Neutrophil (primary cell): ENCODE results near the gene PRPF8.

Experiments
- H3K27ac ChIP-seq: fragments of 200-600 bp; sonication (generic); 2 replicates; pipeline ENCODE4 v1.5.1; 2016; ENCODE audit warnings: mild to moderate bottlenecking, moderate library complexity
- H3K27me3 ChIP-seq: fragments of 200-600 bp; sonication (generic); 2 replicates; pipeline ENCODE4 v1.6.0; 2016; ENCODE audit warnings: mild to moderate bottlenecking
- H3K36me3 ChIP-seq: fragments of 200-600 bp; sonication (generic); 2 replicates; pipeline ENCODE4 v1.5.1; 2017
- H3K4me1 ChIP-seq, 2 experiments: fragments of 200-600 bp in 1 of 2; sonication (generic) in 1 of 2; 1 replicate in 1 of 2; 2 replicates in 1 of 2; pipeline versions ENCODE4 v1.5.1 to v1.6.1; 2013 to 2016; ENCODE audit warnings: low read depth in 1 of 2, low read length in 1 of 2, mild to moderate bottlenecking in 1 of 2, moderate library complexity in 1 of 2; ENCODE audit not compliant: control insufficient read depth in 1 of 2, insufficient read depth in 1 of 2
- H3K4me3 ChIP-seq, 2 experiments: fragments of 200-600 bp in 1 of 2; sonication (generic) in 1 of 2; 1 replicate in 1 of 2; 2 replicates in 1 of 2; pipeline ENCODE4 v1.5.1; 2013 to 2016; ENCODE audit warnings: low read depth in 1 of 2, low read length in 1 of 2, mild to moderate bottlenecking in 1 of 2, moderate library complexity in 1 of 2
- H3K9me3 ChIP-seq: fragments of 200-600 bp; sonication (generic); 2 replicates; pipeline ENCODE4 v1.5.1; 2016
- TF ChIP-seq, protein P1 (sequence below): fragments of 200-600 bp; sonication (generic); IDR thresholded peaks from 2 replicates; pipeline ENCODE4 v1.5.1; 2016; ENCODE audit warnings: antibody characterized with exemption

The PRPF8 gene

DNA sequence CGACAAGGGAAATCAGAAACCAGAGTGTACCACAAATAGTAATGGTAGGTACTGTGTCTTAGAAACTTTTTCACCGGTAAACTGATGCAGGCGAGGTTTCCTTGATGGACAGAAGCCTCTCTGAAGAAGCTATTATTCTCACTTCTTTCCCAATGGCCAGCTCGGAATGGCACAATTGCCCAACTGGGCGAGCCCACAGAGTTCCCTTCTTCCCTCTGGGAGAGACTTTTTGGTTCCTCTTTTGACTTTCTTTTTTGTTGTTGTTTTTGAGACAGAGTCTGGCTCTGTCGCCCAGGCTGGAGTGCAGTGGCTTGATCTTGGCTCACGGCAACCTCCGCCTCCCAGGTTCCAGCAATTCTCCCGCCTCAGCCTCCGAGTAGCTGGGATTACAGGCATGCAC, 73.0 kb downstream of the PRPF8 start:
- TF ChIP-seq, protein P1, sequence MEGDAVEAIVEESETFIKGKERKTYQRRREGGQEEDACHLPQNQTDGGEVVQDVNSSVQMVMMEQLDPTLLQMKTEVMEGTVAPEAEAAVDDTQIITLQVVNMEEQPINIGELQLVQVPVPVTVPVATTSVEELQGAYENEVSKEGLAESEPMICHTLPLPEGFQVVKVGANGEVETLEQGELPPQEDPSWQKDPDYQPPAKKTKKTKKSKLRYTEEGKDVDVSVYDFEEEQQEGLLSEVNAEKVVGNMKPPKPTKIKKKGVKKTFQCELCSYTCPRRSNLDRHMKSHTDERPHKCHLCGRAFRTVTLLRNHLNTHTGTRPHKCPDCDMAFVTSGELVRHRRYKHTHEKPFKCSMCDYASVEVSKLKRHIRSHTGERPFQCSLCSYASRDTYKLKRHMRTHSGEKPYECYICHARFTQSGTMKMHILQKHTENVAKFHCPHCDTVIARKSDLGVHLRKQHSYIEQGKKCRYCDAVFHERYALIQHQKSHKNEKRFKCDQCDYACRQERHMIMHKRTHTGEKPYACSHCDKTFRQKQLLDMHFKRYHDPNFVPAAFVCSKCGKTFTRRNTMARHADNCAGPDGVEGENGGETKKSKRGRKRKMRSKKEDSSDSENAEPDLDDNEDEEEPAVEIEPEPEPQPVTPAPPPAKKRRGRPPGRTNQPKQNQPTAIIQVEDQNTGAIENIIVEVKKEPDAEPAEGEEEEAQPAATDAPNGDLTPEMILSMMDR, result no peak
- peak overlapping the region in 1 of 2 experiments; percentile 28 for H3K4me3 ChIP-seq
- peaks cover 83% of the 10 kb centered on the region for H3K36me3 ChIP-seq
- H3K27ac ChIP-seq, result peak overlapping the region; percentile 84
- H3K4me1 ChIP-seq, result peaks cover 28 to 36% of the 10 kb centered on the region in 2 experiments
- no peaks in the 10 kb centered on the region for H3K27me3 ChIP-seq
- no peaks in the 10 kb centered on the region for H3K9me3 ChIP-seq

DNA sequence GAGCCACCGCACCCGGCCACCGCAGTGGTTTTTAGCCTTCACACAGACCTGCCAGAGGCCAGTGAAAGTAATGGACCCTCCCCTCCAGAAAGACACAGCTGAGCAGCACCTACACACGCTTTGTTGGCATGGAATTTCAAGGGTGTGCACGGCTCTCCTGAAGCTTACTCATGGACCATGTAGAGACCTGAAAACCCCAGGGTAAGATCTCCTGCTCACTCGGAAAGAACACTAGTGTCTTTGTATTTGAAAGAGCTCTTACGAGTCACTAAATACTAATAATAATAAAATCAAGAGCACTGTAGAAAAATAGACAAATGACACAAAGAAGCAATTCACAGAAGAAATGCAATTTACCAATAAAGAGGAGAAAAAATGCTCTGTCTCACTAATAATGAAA, 76.0 kb downstream of the PRPF8 start:
- Histone ChIP-seq H3K36me3 (peaks cover 83% of the 10 kb centered on the region), H3K27me3 (peaks cover 24% of the 10 kb centered on the region), H3K4me3 (no peak overlapping the region), H3K4me1 (peaks cover 31 to 41% of the 10 kb centered on the region in 2 experiments), H3K9me3 (no peaks in the 10 kb centered on the region), H3K27ac (peak overlapping the region; percentile 82)
- TF ChIP-seq, protein P1, result no peak

DNA sequence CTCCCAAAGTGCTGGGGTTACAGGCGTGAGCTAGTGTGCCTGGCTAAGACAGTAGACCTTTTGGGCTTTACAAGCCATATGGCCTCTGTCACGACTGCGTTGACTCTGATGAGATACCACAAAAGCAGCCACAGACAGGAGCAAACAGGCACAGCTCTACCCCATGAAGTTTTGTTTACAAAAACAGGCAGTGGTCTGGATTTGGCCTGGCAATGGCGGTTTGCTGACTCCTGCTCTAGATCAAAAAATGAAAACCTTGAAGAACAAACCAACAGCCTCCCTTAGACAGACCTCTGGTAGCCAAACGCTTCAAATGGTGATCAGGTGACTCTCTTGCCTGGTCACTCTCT, 76.7 kb downstream of the PRPF8 start:
- peaks cover 24% of the 10 kb centered on the region for H3K27me3 ChIP-seq
- peaks cover 82% of the 10 kb centered on the region for H3K36me3 ChIP-seq
- H3K4me1 ChIP-seq, result peaks cover 31 to 41% of the 10 kb centered on the region in 2 experiments

DNA sequence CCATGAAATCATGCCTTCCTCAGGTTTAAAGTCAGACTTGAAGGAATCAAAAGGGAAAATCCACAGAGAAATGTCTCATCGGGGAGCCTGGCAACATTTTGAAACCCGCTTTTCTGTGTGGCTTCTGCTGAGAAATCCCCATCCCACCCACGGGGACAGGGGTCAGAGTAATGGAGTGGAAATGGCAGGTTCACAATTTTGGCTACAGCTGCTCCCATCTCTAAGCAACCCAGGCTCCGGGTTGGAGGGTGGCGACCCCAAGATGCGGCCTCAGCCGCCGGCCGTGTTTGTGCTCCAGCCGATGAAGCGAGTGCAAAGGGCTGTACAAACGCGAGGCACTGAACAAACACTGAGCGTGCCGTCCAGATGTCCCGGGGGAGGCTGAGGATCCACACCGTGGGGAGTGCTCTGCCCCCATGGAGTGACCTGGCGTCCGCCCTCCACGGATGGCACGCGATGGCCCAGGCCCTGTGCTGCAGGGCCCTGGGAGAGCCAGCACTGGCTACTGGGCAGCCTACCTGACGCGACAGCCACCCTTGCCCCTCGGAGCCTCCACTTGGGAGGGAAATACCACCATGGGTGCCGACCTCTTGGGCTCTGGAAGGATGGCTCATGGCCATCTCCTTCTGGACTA, 78.2 kb downstream of the PRPF8 start:
- H3K9me3 ChIP-seq, result peaks cover 10% of the 10 kb centered on the region
- TF ChIP-seq, protein P1, result no peak

More for the DNA sequence above, 76.7 kb downstream of the PRPF8 start:
- TF ChIP-seq, protein P1, result no peak
- Histone ChIP-seq H3K9me3 (no peaks in the 10 kb centered on the region), H3K4me3 (no peak overlapping the region), H3K27ac (peak overlapping the region; percentile 82)

DNA sequence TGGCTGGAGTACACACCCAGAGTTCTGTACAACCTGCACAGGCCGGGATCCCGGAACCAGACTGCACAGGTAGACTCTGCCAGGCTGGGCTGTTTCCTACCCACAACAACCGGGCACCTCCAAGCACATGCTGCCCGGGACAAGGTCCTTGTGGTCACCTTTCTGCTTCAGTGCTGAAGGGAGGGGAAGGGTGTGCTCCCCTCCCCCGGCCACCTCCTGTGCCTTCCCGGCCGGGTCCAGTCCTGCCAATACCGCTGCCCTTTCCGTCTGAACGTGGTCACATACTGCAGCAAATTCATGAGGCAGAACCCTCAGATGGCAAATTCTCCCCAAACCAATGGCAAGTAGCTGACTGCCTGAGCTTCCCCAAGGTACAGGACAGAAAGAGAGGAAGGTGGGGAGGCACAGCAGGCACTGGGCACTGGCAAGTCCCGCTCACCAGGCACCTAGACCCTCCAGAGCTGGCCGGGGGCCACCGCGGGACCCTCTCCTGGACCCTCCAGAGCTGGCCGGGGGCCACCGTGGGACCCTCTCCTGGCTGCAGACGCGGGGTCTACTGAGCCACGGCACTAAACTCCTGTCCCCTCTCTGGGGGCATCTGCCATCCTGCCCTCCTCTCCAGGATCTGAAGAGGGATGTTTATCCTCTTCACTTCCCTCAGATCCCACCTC, 78.9 kb downstream of the PRPF8 start:
- no peak overlapping the region for H3K27ac ChIP-seq
- H3K36me3 ChIP-seq, result peaks cover 74% of the 10 kb centered on the region
- TF ChIP-seq, protein P1, result no peak

More for the DNA sequence above, 78.2 kb downstream of the PRPF8 start:
- Histone ChIP-seq H3K4me3 (peak overlapping the region in 1 of 2 experiments; percentile 12), H3K36me3 (peaks cover 79% of the 10 kb centered on the region), H3K27ac (peak overlapping the region; percentile 82), H3K27me3 (peaks cover 24% of the 10 kb centered on the region), H3K4me1 (peaks cover 21 to 31% of the 10 kb centered on the region in 2 experiments)

More for the DNA sequence above, 78.9 kb downstream of the PRPF8 start:
- H3K9me3 ChIP-seq, result peaks cover 13% of the 10 kb centered on the region
- H3K4me3 ChIP-seq, result no peak overlapping the region
- H3K4me1 ChIP-seq, result peaks cover 16 to 25% of the 10 kb centered on the region in 2 experiments
- H3K27me3 ChIP-seq, result peaks cover 24% of the 10 kb centered on the region
